Endothelial cell of umbilical vein (primary cell): ENCODE measurements around the gene ZWINT. TPM values are rescaled to one million over a fixed set of nuclear protein-coding genes. Genes with fewer than 3 reads are reported as not detected.

Experiments
- BruUV-seq: library from RNA; stranded (reverse); fragments of 400-500 nt; replicated peaks from 2 replicates; lab custom pipeline; 2021; lab: Mats Ljungman, UMichigan
- CTCF ChIA-PET: fragments of 300-600, 350-600 bp; sonication (Branson Sonifier 250); formaldehyde crosslinking; loops from one replicate; lab custom pipeline; 2021; ENCODE audit warnings: antibody characterized with exemption, inconsistent platforms; lab: Charles Lee
- POLR2A ChIA-PET: fragments of 300-600, 350-600 bp; sonication (Branson Sonifier 250); formaldehyde crosslinking; loops from one replicate; lab custom pipeline; 2021; ENCODE audit warnings: antibody characterized with exemption, inconsistent platforms; lab: Charles Lee
- DNase-seq: peaks from one replicate; pipeline ENCODE4 v3.0.0-alpha.2; 2011; ENCODE audit warnings: low read depth, low spot score
- FAIRE-seq: peaks from 2 replicates; lab custom pipeline; 2011; peaks lifted over from hg19 to GRCh38; lab: Jason Lieb, UNC
- H2AFZ ChIP-seq: 2 replicates; pipeline ENCODE4 v1.6.0; 2012; ENCODE audit warnings: low read depth, low read length, control low read depth, inconsistent platforms
- H3K27ac ChIP-seq: 2 replicates; pipeline ENCODE4 v1.5.1; 2011; ENCODE audit warnings: low read depth, mild to moderate bottlenecking, control low read depth, low read length, moderate library complexity; ENCODE audit not compliant: insufficient read depth
- H3K27me3 ChIP-seq, 2 experiments: 2 replicates each; pipeline versions ENCODE4 v1.6.0 to v1.6.1; 2011; ENCODE audit warnings: low read length in 2 of 2, mixed read lengths in 1 of 2; ENCODE audit not compliant: control insufficient read depth in 2 of 2, insufficient read depth in 2 of 2
- H3K36me3 ChIP-seq, 2 experiments: 2 replicates in 1 of 2; 3 replicates in 1 of 2; pipeline ENCODE4 v1.5.1; 2011; ENCODE audit warnings: low read length in 2 of 2, mild to moderate bottlenecking in 1 of 2, moderate library complexity in 1 of 2; ENCODE audit not compliant: control insufficient read depth in 2 of 2, insufficient read depth in 2 of 2; ENCODE audit errors: extremely low read depth in 1 of 2
- H3K4me1 ChIP-seq: 3 replicates; pipeline ENCODE4 v1.5.1; 2011; ENCODE audit warnings: mild to moderate bottlenecking, low read length; ENCODE audit not compliant: control insufficient read depth, insufficient read depth; ENCODE audit errors: extremely low read depth
- H3K4me2 ChIP-seq: 2 replicates; pipeline ENCODE4 v1.6.1; 2011; ENCODE audit warnings: low read length, control low read depth, mixed read lengths; ENCODE audit not compliant: insufficient read depth
- H3K4me3 ChIP-seq, 3 experiments: fragments of 200-600 bp in 1 of 3; sonication (generic), shearing (Covaris generic) in 1 of 3; replicated peaks in 1 of 3; 2 replicates each; pipeline ENCODE4 v1.5.1; 2011 to 2016; ENCODE audit warnings: control low read depth in 3 of 3, low read length in 3 of 3, mild to moderate bottlenecking in 2 of 3, inconsistent platforms in 1 of 3, low read depth in 1 of 3, moderate library complexity in 1 of 3; ENCODE audit not compliant: insufficient read depth in 1 of 3
- H3K79me2 ChIP-seq: 2 replicates; pipeline ENCODE4 v1.6.0; 2012; ENCODE audit warnings: low read length, inconsistent platforms; ENCODE audit not compliant: control insufficient read depth, insufficient read depth
- H3K9ac ChIP-seq: replicated peaks from 2 replicates; pipeline ENCODE3; 2011; ENCODE audit warnings: low read length, control low read depth; ENCODE audit not compliant: insufficient read depth; ENCODE audit errors: extremely low read depth
- H3K9me1 ChIP-seq: replicated peaks from 3 replicates; pipeline ENCODE4 v1.6.0; 2011; ENCODE audit warnings: mild to moderate bottlenecking, low read length; ENCODE audit not compliant: control insufficient read depth, insufficient read depth; ENCODE audit errors: extremely low read depth
- H3K9me3 ChIP-seq: replicated peaks from 2 replicates; pipeline ENCODE4 v1.5.1; 2012; ENCODE audit warnings: low read length, inconsistent platforms; ENCODE audit not compliant: control insufficient read depth, insufficient read depth
- H4K20me1 ChIP-seq: replicated peaks from 2 replicates; pipeline ENCODE3; 2011; ENCODE audit warnings: mild to moderate bottlenecking, low read length; ENCODE audit not compliant: control insufficient read depth, insufficient read depth; ENCODE audit errors: extremely low read depth
- EZH2 ChIP-seq: IDR thresholded peaks from 2 replicates; pipeline ENCODE4 v1.6.1; 2012; ENCODE audit warnings: borderline replicate concordance, low read depth, mild to moderate bottlenecking, moderate library complexity, low read length, inconsistent platforms; ENCODE audit not compliant: severe bottlenecking
- FOS ChIP-seq: IDR thresholded peaks from 2 replicates; pipeline ENCODE4 v1.6.1; 2011; ENCODE audit warnings: mild to moderate bottlenecking, low read length, moderate library complexity, borderline replicate concordance; ENCODE audit not compliant: insufficient read depth
- GATA2 ChIP-seq: IDR thresholded peaks from 2 replicates; pipeline ENCODE4 v1.7.0; 2011; ENCODE audit warnings: low read depth, mild to moderate bottlenecking, moderate library complexity, mixed read lengths, low read length; ENCODE audit not compliant: insufficient read length, insufficient read depth
- JUN ChIP-seq: IDR thresholded peaks from 2 replicates; pipeline ENCODE4 v1.6.1; 2011; ENCODE audit warnings: borderline replicate concordance, low read depth; ENCODE audit not compliant: insufficient read length, insufficient read depth
- MYC ChIP-seq: IDR thresholded peaks from one replicate; pipeline ENCODE4 v1.6.1; 2011; ENCODE audit warnings: mild to moderate bottlenecking, low read depth, low read length
- POLR2A ChIP-seq: IDR thresholded peaks from 2 replicates; pipeline ENCODE4 v1.6.1; 2012; ENCODE audit warnings: low read depth, mild to moderate bottlenecking, control low read depth, low read length
- POLR2AphosphoS5 ChIP-seq: IDR thresholded peaks from 2 replicates; pipeline ENCODE4 v1.6.1; 2012; ENCODE audit warnings: low read depth, mild to moderate bottlenecking, control low read depth, low read length, moderate library complexity; ENCODE audit not compliant: insufficient read depth
- dilution Hi-C: fragments of 300-500 bp; cut with MboI; formaldehyde crosslinking; loops from one replicate; pipeline ENCODE4 v1.15.0; 2019; ENCODE audit warnings: low sequenced_read_pairs; ENCODE audit not compliant: extremely low pct_ligation_motif_present
- intact Hi-C: fragments of 100-400 bp; cut with micrococcal nuclease; formaldehyde crosslinking; loops from one replicate; pipeline ENCODE4 v1.10.0; 2022
- polyA plus RNA-seq, 4 experiments: library from polyadenylated mRNA; depleted of rRNA in 3 of 4; stranded (reverse) in 3 of 4; unstranded in 1 of 4; fragments of >200 nt; gene quantifications; 2 replicates each; pipeline versions ENCODE4 v1.2.1 to v1.2.3, GENCODE V29; 2011 to 2012; ENCODE audit warnings: missing spikeins in 1 of 4
- total RNA-seq: library from RNA; stranded (reverse); gene quantifications from 2 replicates; pipeline ENCODE4 v1.2.3, GENCODE V29; 2021
- TF ChIP-seq, protein P1 (sequence below): IDR thresholded peaks from 2 replicates; pipeline ENCODE4 v1.6.1; 2011; ENCODE audit not compliant: insufficient read depth, insufficient read length

ZWINT gene
- total and polyA plus RNA-seq, 2 donors (not counting 3 experiments of a cell fraction or from before 2014, with no cell fraction given): 42.8 to 69.6 TPM

- TF ChIP-seq FOS (no peak), EZH2 (no peak), POLR2A (no peak), JUN (no peak), GATA2 (no peak), MYC (no peak)
- TF ChIP-seq, protein P1, sequence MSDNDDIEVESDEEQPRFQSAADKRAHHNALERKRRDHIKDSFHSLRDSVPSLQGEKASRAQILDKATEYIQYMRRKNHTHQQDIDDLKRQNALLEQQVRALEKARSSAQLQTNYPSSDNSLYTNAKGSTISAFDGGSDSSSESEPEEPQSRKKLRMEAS: no peak
- no TSS peak for BruUV-seq
- H3K79me2 ChIP-seq: no peaks in the 10 kb centered on the region
- H3K36me3 ChIP-seq: no peaks in the 10 kb centered on the region
- no peak overlapping the region for H2AFZ ChIP-seq
- no peaks in the 10 kb centered on the region for H4K20me1 ChIP-seq
- H3K9me1 ChIP-seq: no peaks in the 10 kb centered on the region
- no peak for FAIRE-seq
- H3K27me3 ChIP-seq: no peaks in the 10 kb centered on the region
- H3K4me3 ChIP-seq: no peak overlapping the region
- peaks cover 2% of the 10 kb centered on the region for H3K9me3 ChIP-seq
- no peak overlapping the region for H3K4me2 ChIP-seq
- intact Hi-C loops (no loop called here), dilution Hi-C loops (no loop called here)
- POLR2A ChIA-PET: no interaction called here
- DNase-seq: no peak
- H3K4me1 ChIP-seq: no peaks in the 10 kb centered on the region
- H3K9ac ChIP-seq: no peak overlapping the region
- H3K27ac ChIP-seq: no peak overlapping the region
- CTCF ChIA-PET: no interaction called here
Observed at GRCh38 chr10:56318816-56319215, 42.2 kb downstream of the ZWINT start.

- no peaks in the 10 kb centered on the region for H4K20me1 ChIP-seq
- CTCF ChIA-PET: no interaction called here
- no peaks in the 10 kb centered on the region for H3K36me3 ChIP-seq
- FAIRE-seq: no peak
- no peaks in the 10 kb centered on the region for H3K27me3 ChIP-seq
- H3K4me3 ChIP-seq: no peak overlapping the region
- POLR2A ChIA-PET: no interaction called here
- no peaks in the 10 kb centered on the region for H3K79me2 ChIP-seq
- BruUV-seq: no TSS peak
- H3K9me1 ChIP-seq: no peaks in the 10 kb centered on the region
- no peaks in the 10 kb centered on the region for H3K4me1 ChIP-seq
- no peak for TF ChIP-seq POLR2AphosphoS5
- no peak for TF ChIP-seq FOS
- TF ChIP-seq EZH2: no peak
- TF ChIP-seq JUN: no peak
- TF ChIP-seq, protein P1: no peak
- TF ChIP-seq GATA2: no peak
- H3K4me2 ChIP-seq: no peak overlapping the region
- no peak overlapping the region for H3K9ac ChIP-seq
- H3K9me3 ChIP-seq: peaks cover 2% of the 10 kb centered on the region
- intact Hi-C loops (no loop called here), dilution Hi-C loops (no loop called here)
- H2AFZ ChIP-seq: no peak overlapping the region
- no peak overlapping the region for H3K27ac ChIP-seq
- DNase-seq: no peak
Observed at GRCh38 chr10:56317603-56318002, 43.5 kb downstream of the ZWINT start.
